ENCODE data around the gene TMEM131L. TPM values are rescaled to one million over a fixed set of nuclear protein-coding genes. Genes with fewer than 3 reads are reported as not detected.

Gene TMEM131L
- total RNA-seq, 1 experiment from 2014 or later: 14.6 TPM

- H3K9me3 Mint-ChIP-seq: peaks cover 11 to 12% of the 10 kb centered on the region in 2 experiments
- no peak overlapping the region for H4K91ac ChIP-seq (ENCODE audit: insufficient read length, low read depth, low read length)
- no peak overlapping the region for H3K18ac ChIP-seq (ENCODE audit: insufficient read length, low read depth, low read length)
- H2BK20ac ChIP-seq (ENCODE audit: low read depth, low read length, poor library complexity, severe bottlenecking): no peak overlapping the region
- H2BK120ac ChIP-seq (ENCODE audit: low read depth, low read length, poor library complexity, severe bottlenecking): no peak overlapping the region
- H3K27ac ChIP-seq (ENCODE audit: insufficient read length, low read depth, low read length): no peak overlapping the region
- no peak overlapping the region for H3K4me3 Mint-ChIP-seq
- H3K27me3 ChIP-seq (ENCODE audit: insufficient read depth, low read length): no peaks in the 10 kb centered on the region
- no CpG with 5 or more reads among the region's 2 CpGs for WGBS (ENCODE audit: extremely low coverage, insufficient read length, low lambda C conversion rate)
- no peak overlapping the region for H4K5ac ChIP-seq (ENCODE audit: insufficient read length, low read depth, low read length)
- no peak overlapping the region for H3K4me2 ChIP-seq (ENCODE audit: insufficient read depth, insufficient read length, low read length)
- H4K20me1 ChIP-seq (ENCODE audit: control insufficient read depth, insufficient read depth, insufficient read length): no peaks in the 10 kb centered on the region
- peaks cover 0 to 2% (median 0%) of the 10 kb centered on the region in 3 experiments; a peak in 2 of 7 replicates for H3K36me3 Mint-ChIP-seq (ENCODE audit: insufficient read depth in 1 of 3, low read depth in 3 of 3)
- H3T11ph ChIP-seq (ENCODE audit: low read length): no peak overlapping the region
- H3K4me1 ChIP-seq (ENCODE audit: insufficient read depth, low read length): no peaks in the 10 kb centered on the region
- no peaks in the 10 kb centered on the region for H3K79me1 ChIP-seq (ENCODE audit: insufficient read depth, low read depth, low read length, poor library complexity, severe bottlenecking)
- H3K56ac ChIP-seq (ENCODE audit: insufficient read length, low read depth, low read length): no peak overlapping the region
- no peaks in the 10 kb centered on the region for H3K79me2 ChIP-seq (ENCODE audit: insufficient read depth, low read length)
- H2BK5ac ChIP-seq (ENCODE audit: insufficient read length, low read length): no peak overlapping the region
- H3K4me1 Mint-ChIP-seq: no peaks in the 10 kb centered on the region
- H3K23me2 ChIP-seq (ENCODE audit: insufficient read length, low read depth, low read length, poor library complexity, severe bottlenecking): no peaks in the 10 kb centered on the region
- H2BK12ac ChIP-seq (ENCODE audit: insufficient read length, low read depth, low read length): no peak overlapping the region
- H3K9me3 ChIP-seq (ENCODE audit: control insufficient read depth, low read depth, low read length): no peaks in the 10 kb centered on the region
- no peak overlapping the region for H2AK5ac ChIP-seq (ENCODE audit: insufficient read length, low read length)
- no peak for DNase-seq
- no peak overlapping the region for H3K9ac ChIP-seq (ENCODE audit: extremely low read depth, insufficient read length, low read length)
- no peak overlapping the region for H3K14ac ChIP-seq (ENCODE audit: insufficient read depth, low read length)
- H2BK15ac ChIP-seq (ENCODE audit: low read depth, low read length): no peak overlapping the region
- no peak overlapping the region for H3K27ac Mint-ChIP-seq
- no peak overlapping the region for H3K23ac ChIP-seq (ENCODE audit: insufficient read length, low read depth, low read length)
- H4K8ac ChIP-seq (replicated peaks; ENCODE audit: insufficient read length, low read depth, low read length): no peak overlapping the region
- peaks cover 9% of the 10 kb centered on the region for H3K27me3 Mint-ChIP-seq (ENCODE audit: low read depth)
- H2AFZ ChIP-seq (ENCODE audit: low read length): no peak overlapping the region
- H3K4ac ChIP-seq (ENCODE audit: low read depth, low read length): no peak overlapping the region
- TF ChIP-seq CTCF (conservative IDR thresholded peaks at IDR 0.05): no peak
These were observed 202.5 kb downstream of the TMEM131L start for GRCh38 chr4:153668647-153669046.

All from H9 (cell line).